T47D (cell line): ENCODE measurements around the gene UCK1.

ENCODE experiments used
- DNase-seq, 2 experiments: peaks; one replicate each; pipeline versions ENCODE4 v3.0.0 to v3.0.0-alpha.2; 2011 to 2012; ENCODE audit warnings: low read depth in 1 of 2, low spot score in 1 of 2
- JUND ChIP-seq: IDR thresholded peaks from 2 replicates; pipeline ENCODE4 v1.6.1; 2012; ENCODE audit warnings: low read depth
- in situ Hi-C: cut with HindIII; loops from 2 replicates; pipeline ENCODE4 v1.10.0; 2016; ENCODE audit warnings: low sequenced_read_pairs, low pct_unique_long_range_greater_than_20kb

UCK1 gene

DNA sequence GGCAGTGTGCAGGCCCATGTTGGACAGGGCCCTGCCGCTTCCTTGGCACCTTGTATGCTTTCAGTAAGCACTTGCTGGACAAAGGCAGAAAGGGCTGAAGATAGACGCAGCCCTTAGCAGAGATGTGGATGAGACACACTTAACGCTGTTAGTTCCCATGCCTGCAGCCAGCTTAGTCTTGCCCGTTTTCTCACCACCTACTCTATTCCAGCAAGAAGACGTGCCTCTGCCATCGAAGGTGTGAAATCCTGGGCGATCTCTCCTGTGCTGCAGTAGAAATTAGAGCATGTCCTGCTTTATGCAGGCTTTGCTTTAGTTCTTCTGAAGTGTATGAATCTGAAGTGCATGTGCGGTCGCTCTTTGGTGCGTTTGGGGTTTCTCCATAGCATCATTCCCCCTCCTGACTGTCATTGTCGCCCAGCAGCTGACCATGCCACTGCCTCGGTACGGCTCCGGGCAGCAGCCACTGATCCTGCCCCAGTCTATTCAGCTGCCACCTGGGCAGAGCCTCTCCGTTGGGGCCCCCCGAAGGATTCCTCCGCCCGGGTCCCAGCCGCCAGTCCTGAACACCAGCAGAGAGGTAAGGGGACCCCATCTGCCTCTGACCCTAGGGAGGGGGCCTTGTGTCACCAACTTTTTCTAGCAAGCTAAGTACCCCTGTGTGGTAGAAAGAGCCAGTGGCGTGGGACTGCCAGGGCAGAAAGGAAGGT lies 39.9 kb downstream of the UCK1 start:
- in situ Hi-C loops, result no loop called here
- no peak for TF ChIP-seq JUND
- no peak for DNase-seq

GRCh38 chr9:131490514-131490913 lies 40.5 kb downstream of the UCK1 start:
- TF ChIP-seq JUND, result no peak
- in situ Hi-C loops, result no loop called here
- no peak for DNase-seq

DNA sequence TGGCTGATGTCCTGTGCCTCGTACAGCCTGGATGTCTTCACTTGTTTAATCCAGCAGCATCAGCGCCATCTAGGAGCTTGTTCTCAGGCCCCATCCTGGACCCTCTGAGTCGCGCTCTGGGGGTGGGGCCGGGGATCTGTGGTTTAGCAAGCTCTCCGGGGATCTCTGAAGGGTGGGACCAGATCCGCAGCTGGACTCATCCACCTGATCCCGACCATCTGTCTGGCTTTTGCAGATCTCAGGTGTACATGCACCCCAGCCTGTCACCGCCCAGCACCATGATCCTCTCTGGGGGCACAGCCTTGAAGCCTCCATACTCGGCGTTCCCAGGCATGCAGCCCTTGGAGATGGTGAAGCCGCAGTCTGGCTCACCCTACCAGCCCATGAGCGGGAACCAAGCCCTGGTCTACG lies 43.4 kb downstream of the UCK1 start:
- in situ Hi-C loops, result no loop called here
- no peak for DNase-seq
- no peak for TF ChIP-seq JUND

- no peak for DNase-seq
- TF ChIP-seq JUND, result no peak
- in situ Hi-C loops, result no loop called here
These were observed 44.1 kb downstream of the UCK1 start for GRCh38 chr9:131487001-131487400.

DNA sequence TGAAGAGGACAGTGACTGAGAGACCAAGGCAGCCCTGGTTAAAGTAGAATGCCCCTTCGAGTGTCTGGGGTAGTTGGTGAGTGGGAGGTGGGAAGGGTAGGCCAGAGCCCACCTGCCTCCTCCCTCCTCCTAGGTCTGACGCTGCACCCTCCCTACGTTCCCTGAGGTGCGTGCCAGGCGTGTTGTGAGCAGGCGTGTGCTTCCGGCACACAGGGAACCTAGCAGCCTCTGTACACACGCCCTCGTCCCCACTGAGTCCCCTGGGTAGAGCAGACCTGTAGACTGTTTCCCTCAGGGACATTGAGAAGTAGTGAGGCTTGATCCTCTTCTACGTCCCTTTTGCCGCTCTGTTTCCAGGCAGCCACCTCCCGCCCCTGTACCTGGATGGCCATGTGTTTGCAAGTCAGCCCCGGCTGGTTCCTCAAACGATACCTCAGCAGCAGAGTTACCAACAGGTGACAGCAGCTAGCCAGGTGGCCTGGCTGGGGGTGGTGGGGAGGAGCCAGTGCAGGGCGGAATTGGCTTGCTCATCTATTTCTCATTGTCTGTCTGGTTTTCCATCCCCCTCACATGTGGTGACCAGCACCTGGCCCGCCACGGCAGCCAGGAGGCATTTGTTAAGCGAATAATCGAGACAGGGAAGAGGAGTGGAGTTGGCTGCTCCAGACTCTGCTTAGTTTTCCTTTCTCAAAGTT lies 45.2 kb downstream of the UCK1 start:
- no peak for TF ChIP-seq JUND
- in situ Hi-C loops, result no loop called here
- no peak for DNase-seq

- no peak for DNase-seq
- in situ Hi-C loops, result no loop called here
- TF ChIP-seq JUND, result no peak
These were observed 45.9 kb downstream of the UCK1 start for GRCh38 chr9:131485206-131485605.

DNA sequence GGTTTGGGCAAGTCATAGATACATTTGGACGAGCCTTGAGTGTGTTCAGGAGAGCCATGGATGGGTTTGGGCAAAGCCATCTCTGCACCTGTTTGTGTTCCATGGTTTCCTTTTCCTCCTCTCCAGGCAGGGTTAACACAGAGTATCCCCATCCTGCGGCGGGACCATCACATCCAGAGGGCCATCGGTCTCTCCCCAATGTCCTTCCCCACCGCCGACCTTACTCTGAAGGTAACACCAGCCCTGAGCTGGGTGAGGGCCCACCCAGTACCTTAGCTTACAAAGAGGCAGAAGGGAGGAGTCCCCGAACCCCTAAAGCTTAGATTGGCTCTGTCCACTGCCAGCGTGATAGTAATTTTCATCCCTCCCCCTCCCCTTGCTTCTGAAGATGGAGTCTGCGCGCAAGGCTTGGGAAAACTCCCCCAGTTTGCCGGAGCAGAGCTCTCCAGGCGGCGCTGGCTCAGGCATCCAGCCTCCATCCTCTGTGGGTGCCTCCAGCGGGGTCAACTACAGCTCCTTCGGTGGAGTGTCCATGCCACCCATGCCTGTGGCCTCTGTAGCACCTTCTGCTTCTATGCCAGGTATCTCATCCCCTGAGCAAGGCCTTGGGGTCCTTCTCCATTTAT lies 46.4 kb downstream of the UCK1 start:
- DNase-seq, result no peak
- no peak for TF ChIP-seq JUND
- in situ Hi-C loops, result no loop called here

DNA sequence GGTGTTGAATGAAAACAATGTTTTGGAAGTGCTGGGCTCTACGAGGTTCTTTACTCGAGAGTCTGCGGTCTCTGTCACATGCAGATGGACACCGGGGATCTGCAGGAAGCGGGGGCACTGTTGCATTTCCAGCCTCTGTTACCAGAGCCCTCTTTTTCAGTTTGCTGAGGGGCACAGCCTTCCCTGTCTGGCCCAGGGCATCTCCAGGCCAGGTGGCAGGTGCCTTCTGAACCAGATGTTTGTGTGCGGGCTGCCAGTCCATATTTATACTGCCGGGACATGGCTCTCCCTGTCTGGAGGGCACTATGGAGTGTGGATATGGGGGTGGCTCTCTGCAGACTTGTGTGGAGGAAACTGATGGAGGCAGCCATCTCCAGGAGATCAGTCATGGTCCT lies 47.0 kb downstream of the UCK1 start:
- no peak for DNase-seq
- no peak for TF ChIP-seq JUND
- in situ Hi-C loops, result no loop called here

DNA sequence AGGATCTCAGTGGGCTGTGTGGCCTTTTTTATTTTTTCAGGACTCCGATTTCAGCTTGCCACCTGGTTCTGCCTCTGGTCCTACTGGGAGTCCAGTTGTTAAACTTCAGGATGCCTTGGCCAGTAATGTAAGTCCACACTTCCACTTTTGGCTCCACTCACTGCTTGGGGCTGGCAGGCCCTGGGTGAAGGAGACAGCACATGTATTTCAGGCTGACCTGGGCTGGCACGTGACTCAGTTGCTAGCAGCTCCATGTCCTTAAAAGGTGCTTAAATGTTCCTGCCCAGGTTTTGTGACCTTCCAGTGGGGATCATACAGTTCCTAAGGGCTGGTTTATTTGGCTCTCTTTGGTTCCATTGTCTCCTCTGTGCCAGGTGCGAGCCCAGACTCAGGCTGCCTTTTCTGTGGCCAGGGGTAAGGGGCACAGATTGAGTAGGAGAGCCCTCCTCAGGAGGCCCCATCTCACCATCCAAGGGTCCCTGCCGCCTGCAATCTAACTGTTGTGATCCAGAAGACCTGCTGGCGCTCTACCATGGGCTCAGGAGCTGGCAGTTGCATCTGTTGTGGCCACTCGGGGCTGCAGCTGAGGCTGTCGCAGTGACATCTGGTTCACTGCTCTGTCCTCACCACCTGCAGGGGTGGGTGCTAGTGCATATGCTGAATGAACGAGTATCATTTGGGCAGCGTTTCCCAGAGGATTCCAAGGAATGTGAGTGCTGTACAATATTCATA lies 47.6 kb downstream of the UCK1 start:
- no peak for TF ChIP-seq JUND
- no peak for DNase-seq
- in situ Hi-C loops, result no loop called here

DNA sequence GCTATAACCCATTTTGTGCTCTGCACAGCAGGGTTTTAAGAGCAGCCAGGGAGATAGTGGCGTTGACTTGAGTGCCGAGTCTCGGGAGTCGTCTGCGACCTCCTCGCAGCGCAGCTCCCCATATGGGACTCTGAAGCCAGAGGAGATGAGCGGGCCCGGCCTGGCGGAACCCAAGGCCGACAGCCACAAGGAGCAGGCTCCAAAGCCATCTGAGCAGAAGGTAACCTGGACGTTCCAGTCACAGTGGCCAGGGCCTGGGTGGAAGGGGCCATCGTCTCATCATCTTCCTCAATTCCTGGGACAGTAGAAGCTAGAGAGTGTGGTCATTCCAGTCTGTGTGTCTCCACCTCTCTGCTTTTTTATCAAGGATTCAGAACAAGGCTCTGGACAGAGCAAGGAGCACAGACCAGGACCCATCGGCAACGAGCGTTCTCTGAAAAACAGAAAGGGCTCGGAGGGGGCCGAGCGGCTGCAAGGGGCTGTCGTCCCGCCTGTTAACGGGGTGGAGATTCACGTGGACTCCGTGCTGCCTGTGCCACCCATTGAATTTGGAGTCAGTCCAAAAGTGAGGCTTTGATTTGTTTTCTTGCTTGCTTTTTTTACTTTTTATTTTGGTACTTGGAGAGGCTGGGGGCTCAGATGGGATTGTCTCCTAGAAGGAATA lies 48.6 kb downstream of the UCK1 start:
- no peak for DNase-seq
- in situ Hi-C loops, result no loop called here
- TF ChIP-seq JUND, result no peak

DNA sequence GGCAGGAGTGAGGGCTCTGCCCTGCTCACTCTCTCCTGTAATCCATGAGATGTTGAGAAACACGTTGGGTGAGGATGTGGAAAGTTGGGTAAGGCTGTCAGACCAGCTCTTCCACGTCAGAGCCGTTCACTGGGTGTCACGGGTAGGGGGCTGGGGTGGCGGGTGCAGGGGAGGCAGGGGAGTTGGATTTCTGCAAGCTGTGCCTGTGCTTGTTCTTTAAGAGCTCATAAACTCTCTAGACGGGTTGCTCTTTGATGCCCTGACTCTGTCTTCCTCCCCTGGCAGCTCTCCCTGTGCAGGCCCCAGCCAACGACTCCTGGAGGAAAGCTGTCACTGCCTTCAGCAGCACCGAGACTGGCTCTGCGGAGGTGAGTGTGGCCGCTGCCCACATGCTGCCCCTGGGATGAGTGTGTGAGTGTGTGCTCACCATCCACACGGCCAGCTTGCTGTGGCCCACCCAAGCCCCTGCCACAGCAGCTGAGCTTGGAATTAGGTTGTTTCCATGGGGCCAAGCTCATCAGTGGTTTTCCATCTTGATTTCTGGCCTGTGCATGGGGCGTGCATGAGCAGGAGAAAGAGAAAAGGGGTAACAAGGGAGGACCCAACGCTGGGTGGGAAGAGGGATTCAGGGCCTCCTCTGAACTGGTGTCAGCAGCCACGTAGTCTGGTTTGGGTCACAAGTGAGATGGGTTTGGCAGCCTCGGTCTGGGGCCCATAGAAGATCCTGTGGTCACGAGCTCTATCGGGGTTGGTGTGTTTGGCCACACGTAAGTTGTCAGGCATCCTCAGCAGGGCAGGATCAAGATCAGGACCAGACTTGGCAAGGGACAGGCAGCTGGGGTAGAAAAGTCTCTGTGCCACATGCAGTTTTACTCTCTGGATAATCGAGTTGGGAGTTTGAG lies 49.4 kb downstream of the UCK1 start:
- DNase-seq, result peak in 1 of 2 experiments; percentile 69
- no peak for TF ChIP-seq JUND
- in situ Hi-C loops, result no loop called here

DNA sequence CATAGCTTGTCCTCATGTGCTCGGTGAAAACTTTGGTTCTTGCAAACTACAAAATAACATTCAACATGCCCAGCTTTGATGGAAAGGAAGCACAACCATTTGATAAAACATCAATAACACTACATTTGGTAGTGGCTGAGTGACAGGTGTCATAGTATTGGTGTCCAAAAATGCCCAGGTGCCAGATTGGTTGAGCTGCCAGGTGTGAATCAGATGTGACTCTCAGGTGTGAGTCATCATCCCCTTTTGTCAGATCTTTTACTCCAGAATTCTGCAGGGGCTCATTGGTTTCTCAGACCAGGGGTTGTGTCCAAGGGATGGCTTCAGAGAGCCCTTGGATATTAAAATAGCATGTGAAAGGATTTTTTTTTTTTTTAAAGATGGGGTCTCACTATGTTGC lies 50.8 kb downstream of the UCK1 start:
- DNase-seq, result no peak
- TF ChIP-seq JUND, result no peak
- in situ Hi-C loops, result no loop called here
